ENCODE results near the gene ZNF471. TPM values are rescaled to one million over a fixed set of nuclear protein-coding genes. Genes with fewer than 3 reads are reported as not detected.
A peak's percentile ranks its signal among the peaks of the same experiment; 100 is the strongest.

Gene ZNF471
- total RNA-seq, result 1.9 and 3.9 TPM in 2 replicates

DNA sequence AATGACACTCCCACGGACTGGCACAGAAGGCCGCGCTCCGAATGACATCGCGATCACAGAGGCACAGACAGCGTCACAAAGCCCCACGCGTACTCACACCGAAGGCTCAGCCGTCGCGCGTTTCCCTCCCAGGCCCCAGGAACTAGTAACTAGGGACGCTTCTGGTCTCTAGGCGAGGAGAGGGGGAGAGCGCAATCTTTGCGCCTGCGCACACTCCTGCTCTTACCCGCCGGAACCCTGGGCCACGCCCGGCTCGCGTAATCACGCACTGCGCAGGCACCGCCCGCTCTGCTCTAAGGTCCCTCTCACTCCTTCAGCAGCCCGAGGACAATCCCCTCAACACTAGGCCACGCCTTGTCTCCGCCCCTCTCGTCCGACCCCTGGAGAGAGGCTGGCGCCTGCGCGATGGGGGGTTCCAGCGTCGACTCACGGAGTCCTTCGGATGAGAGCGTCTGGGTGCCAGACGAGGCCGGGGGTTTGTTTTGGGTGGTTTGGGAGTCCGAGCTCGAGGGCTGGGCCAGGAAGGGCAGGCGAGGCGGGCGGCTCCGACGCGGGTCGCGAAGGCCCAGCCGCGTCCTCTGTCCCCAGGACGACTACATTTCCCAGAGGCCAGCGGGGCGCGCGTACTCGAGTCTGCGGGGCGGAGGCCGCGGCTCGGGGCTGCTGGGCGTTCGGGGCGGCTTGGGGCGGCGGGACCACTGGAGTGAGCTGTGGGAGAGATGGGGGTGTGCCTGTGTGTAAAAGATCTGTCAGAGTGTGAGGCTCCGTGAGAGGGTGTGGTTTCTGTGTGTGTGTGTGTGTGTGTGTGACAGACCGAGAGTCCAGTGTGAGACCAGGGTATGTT lies at the start of gene ZNF471:
ZNF471 (plus strand) TSS at position 410 of the 844 bp plus-strand sequence. CDS start 3,717 bp downstream, outside the sequence.
- H3K4me3 ChIP-seq (ENCODE audit: low read depth, low read length), result peak within 1 kb of the TSS; percentile 83
- DNase-seq (ENCODE audit: low read depth), result peak; percentile 97
- no peak for TF ChIP-seq CTCF (IDR thresholded peaks at IDR 0.05; ENCODE audit: insufficient read depth, low read depth, low read length)

DNA sequence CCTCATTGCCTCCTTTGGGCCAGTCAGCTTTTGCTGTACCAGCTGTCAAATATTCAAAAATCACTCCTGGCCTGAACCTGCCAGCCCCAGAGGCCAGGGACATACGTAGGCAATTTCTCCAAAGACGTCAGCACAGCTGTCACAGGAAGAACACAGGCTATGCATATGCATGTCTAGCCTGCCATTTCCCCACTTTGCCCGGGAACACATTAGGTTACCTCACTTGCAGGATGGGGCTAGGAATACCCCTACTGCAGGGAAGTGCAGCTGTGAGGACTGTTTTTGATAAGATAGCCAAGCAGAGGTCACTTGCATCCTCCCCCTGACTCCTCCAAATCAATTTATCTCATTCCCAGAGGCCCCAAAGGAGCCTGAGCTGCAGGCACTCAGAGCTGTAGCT lies 33.3 kb upstream of the ZNF471 start:
- no peak for DNase-seq (ENCODE audit: low read depth)
- no peak overlapping the region for H3K4me3 ChIP-seq (ENCODE audit: low read depth, low read length)
- TF ChIP-seq CTCF (IDR thresholded peaks at IDR 0.05; ENCODE audit: insufficient read depth, low read depth, low read length), result no peak

- no peak overlapping the region for H3K4me3 ChIP-seq (ENCODE audit: low read depth, low read length)
- no peak for TF ChIP-seq CTCF (IDR thresholded peaks at IDR 0.05; ENCODE audit: insufficient read depth, low read depth, low read length)
- DNase-seq (ENCODE audit: low read depth), result no peak
These were observed 31.6 kb upstream of the ZNF471 start for GRCh38 chr19:56476093-56476492.

DNA sequence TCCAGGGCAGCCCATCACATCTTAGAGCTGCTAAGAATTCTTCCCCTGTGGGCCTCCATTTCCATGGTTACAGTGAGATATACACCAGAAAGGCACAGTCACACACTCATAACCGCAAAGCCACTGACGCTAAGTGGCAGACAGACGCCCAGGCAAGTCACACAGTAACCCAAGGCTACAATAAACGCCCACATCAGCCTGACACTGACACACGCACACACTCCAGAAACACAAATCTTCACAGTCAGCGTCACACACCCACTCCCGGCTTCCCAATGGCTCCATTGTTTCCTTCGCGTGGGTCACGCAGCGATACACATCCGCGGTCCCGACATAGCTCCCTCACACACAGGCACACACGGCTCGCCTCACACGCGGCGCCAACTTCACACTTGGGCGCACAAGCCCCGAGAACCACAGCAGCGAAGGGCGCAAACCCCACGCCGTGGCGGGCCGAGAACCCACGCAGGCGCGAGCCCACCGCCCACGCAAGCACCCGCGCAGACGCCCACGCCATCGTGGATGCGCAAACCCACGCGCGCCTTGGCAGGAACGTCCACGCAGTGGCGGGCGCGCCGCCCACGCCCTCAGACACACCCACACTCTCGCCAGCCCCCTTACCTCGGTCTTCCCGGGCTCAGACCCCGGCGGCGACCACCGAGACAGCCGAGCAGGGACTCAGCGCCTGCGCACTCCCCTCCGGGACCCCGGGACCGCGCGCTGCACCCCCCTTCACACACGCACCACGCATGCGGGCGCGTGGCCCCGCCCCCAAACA lies 30.8 kb upstream of the ZNF471 start, which contains the start of gene ZNF667:
ZNF667 (minus strand) TSS at position 695 of the 778 bp plus-strand sequence. CDS start 14,975 bp downstream, outside the sequence.
- TF ChIP-seq CTCF (IDR thresholded peaks at IDR 0.05; ENCODE audit: insufficient read depth, low read depth, low read length), result no peak
- peak; percentile 40 for DNase-seq (ENCODE audit: low read depth)
- H3K4me3 ChIP-seq (ENCODE audit: low read depth, low read length), result peak within 1 kb of the TSS; percentile 62

- peak overlapping the region; percentile 62 for H3K4me3 ChIP-seq (ENCODE audit: low read depth, low read length)
- no peak for TF ChIP-seq CTCF (IDR thresholded peaks at IDR 0.05; ENCODE audit: insufficient read depth, low read depth, low read length)
- peak; percentile 87 for DNase-seq (ENCODE audit: low read depth)
These were observed 30.0 kb upstream of the ZNF471 start for GRCh38 chr19:56477429-56478338.

- no peak overlapping the region for H3K4me3 ChIP-seq (ENCODE audit: low read depth, low read length)
- DNase-seq (ENCODE audit: low read depth), result peak; percentile 2
- no peak for TF ChIP-seq CTCF (IDR thresholded peaks at IDR 0.05; ENCODE audit: insufficient read depth, low read depth, low read length)
These were observed 16.3 kb upstream of the ZNF471 start for GRCh38 chr19:56491399-56491798.

All from fibroblast of villous mesenchyme (primary cell).